Aorta (tissue), 5 donors: ENCODE results near the gene OSBPL3. TPM values are rescaled to one million over a fixed set of nuclear protein-coding genes. Genes with fewer than 3 reads are reported as not detected.

Experiments
- ATAC-seq: fragments of 200-7000 bp; cut with Tn5 transposase; one replicate; pipeline ENCODE4 v1.9.1; 2022; ENCODE audit warnings: moderate library complexity; ENCODE audit not compliant: low FRiP score
- DNase-seq, 2 donors: peaks; one replicate each; pipeline ENCODE4 v3.0.0-alpha.2; 2020
- H3K27ac ChIP-seq, 2 donors: one replicate each; pipeline ENCODE4 v1.5.1; 2013; ENCODE audit warnings: low read length in 2 of 2, mild to moderate bottlenecking in 2 of 2, moderate library complexity in 2 of 2, control low read depth in 1 of 2, inconsistent platforms in 1 of 2, low read depth in 1 of 2
- H3K27me3 ChIP-seq, 2 donors: one replicate each; pipeline ENCODE4 v1.6.1; 2013; ENCODE audit warnings: control low read depth in 1 of 2, low read length in 1 of 2, mild to moderate bottlenecking in 1 of 2, moderate library complexity in 1 of 2; ENCODE audit not compliant: insufficient read depth in 2 of 2, control insufficient read depth in 1 of 2
- H3K36me3 ChIP-seq, 2 donors: one replicate each; pipeline ENCODE4 v1.6.1; 2013; ENCODE audit warnings: control low read depth in 1 of 2, low read length in 1 of 2, mild to moderate bottlenecking in 1 of 2; ENCODE audit not compliant: insufficient read depth in 2 of 2, control insufficient read depth in 1 of 2
- H3K4me1 ChIP-seq, 2 donors: one replicate each; pipeline ENCODE4 v1.6.1; 2013; ENCODE audit warnings: low read length in 2 of 2, control low read depth in 1 of 2, mild to moderate bottlenecking in 1 of 2, moderate library complexity in 1 of 2; ENCODE audit not compliant: insufficient read depth in 2 of 2, control insufficient read depth in 1 of 2
- H3K4me3 ChIP-seq, 2 donors: one replicate each; pipeline ENCODE4 v1.5.1; 2013; ENCODE audit warnings: low read length in 2 of 2, control low read depth in 1 of 2, mild to moderate bottlenecking in 1 of 2
- H3K9me3 ChIP-seq: one replicate; pipeline ENCODE4 v1.6.1; 2013; ENCODE audit warnings: mild to moderate bottlenecking, low read length; ENCODE audit not compliant: control insufficient read depth
- WGBS, 2 donors: extraction: QIAGEN DNeasy Blood & Tissue Kit; methylation state at CpG; one replicate each; pipeline ENCODE4 v1.1.7; 2013; 5-methylcytosine and 5-hydroxymethylcytosine counted together
- intact Hi-C, 2 donors: fragments of 100-400 bp; cut with DNase I; formaldehyde crosslinking; loops; one replicate each; pipeline versions ENCODE4 v1.14.2 to v1.15.0; 2022
- polyA plus RNA-seq, 2 donors: library from polyadenylated mRNA; stranded (reverse); fragments of 200-250 nt; gene quantifications; one replicate each; pipeline ENCODE4 v1.2.3, GENCODE V29; 2013
- total RNA-seq, 2 donors: library from RNA; stranded (reverse); fragmentation: NEBNext Ultra II Directional; extraction: Animal tissue kit (Norgen Biotek cat#: 25700); gene quantifications; one replicate each; pipeline ENCODE4 v1.2.1, GENCODE V29; 2021
- donor health status: healthy with polysubstance abuse.
- donor health status: Bipolar disorder and iron deficiency.
- donor health status: DM: no; HTN: no; CAD: no.
- donor health status: DM: no; HTN: no; CAD: no.
- donor health status: DM: yes; HTN: yes; CAD: no.

Gene OSBPL3
- total and polyA plus RNA-seq, 4 donors = 0.41 to 15.6 (median 5.6) TPM

- no peaks in the 10 kb centered on the region for H3K4me1 ChIP-seq
- DNase-seq (peak; percentile 84 to 86), ATAC-seq (peak; percentile 91)
- no peaks in the 10 kb centered on the region for H3K9me3 ChIP-seq
- no peak overlapping the region for H3K27ac ChIP-seq
- WGBS, 2 donors = 10 to 11% methylated on average over 11 of the region's 11 CpGs
- no peaks in the 10 kb centered on the region for H3K27me3 ChIP-seq
- intact Hi-C loops = loop anchor here (5.0 kb wide), 2 partner anchors 162 to 252 kb away; partner anchors contain the start of gene OSBPL3 (in 1 of the 2)
- H3K4me3 ChIP-seq = no peak overlapping the region
- H3K36me3 ChIP-seq = peaks cover 0 to 2% of the 10 kb centered on the region in 2 donors
These were observed 159.9 kb downstream of the OSBPL3 start for GRCh38 chr7:24819916-24820689.

- WGBS, 2 donors = 56 to 69% methylated on average over 4 of the region's 4 CpGs
- H3K27ac ChIP-seq = no peak overlapping the region
- ATAC-seq = no peak
- H3K4me1 ChIP-seq = no peaks in the 10 kb centered on the region
- no peaks in the 10 kb centered on the region for H3K9me3 ChIP-seq
- H3K4me3 ChIP-seq = no peak overlapping the region
- H3K27me3 ChIP-seq = no peaks in the 10 kb centered on the region
- intact Hi-C loops = loop anchor here in 1 of 2 donors (2.0 kb wide), 1 partner anchor 251 kb away; no protein-coding TSS in a partner anchor
- DNase-seq = no peak
- H3K36me3 ChIP-seq = peaks cover 0 to 2% of the 10 kb centered on the region in 2 donors
These were observed 162.6 kb downstream of the OSBPL3 start for GRCh38 chr7:24817339-24817738.

GRCh38 chr7:24816868-24817267 is 163.1 kb downstream of the OSBPL3 start:
- Histone ChIP-seq H3K27me3 (no peaks in the 10 kb centered on the region), H3K9me3 (no peaks in the 10 kb centered on the region), H3K27ac (no peak overlapping the region), H3K4me3 (no peak overlapping the region), H3K36me3 (peaks cover 0 to 2% of the 10 kb centered on the region in 2 donors), H3K4me1 (no peaks in the 10 kb centered on the region)
- no peak for DNase-seq
- WGBS, 2 donors = 88 to 95% methylated on average over 3 of the region's 3 CpGs
- intact Hi-C loops = loop anchor here in 1 of 2 donors (2.0 kb wide), 1 partner anchor 252 kb away; no protein-coding TSS in a partner anchor
- ATAC-seq = no peak

- 42 to 54% methylated on average over 4 of the region's 4 CpGs for WGBS, 2 donors
- Histone ChIP-seq H3K27ac (no peak overlapping the region), H3K4me1 (no peaks in the 10 kb centered on the region), H3K36me3 (peaks cover 0 to 2% of the 10 kb centered on the region in 2 donors), H3K27me3 (no peaks in the 10 kb centered on the region), H3K9me3 (no peaks in the 10 kb centered on the region), H3K4me3 (no peak overlapping the region)
- ATAC-seq (peak; percentile 89), DNase-seq (peak; percentile 64 to 79)
- intact Hi-C loops = no loop called here
These were observed 167.6 kb downstream of the OSBPL3 start for GRCh38 chr7:24812305-24812945.

GRCh38 chr7:24808518-24808917 is 171.5 kb downstream of the OSBPL3 start:
- DNase-seq (no peak), ATAC-seq (no peak)
- no peaks in the 10 kb centered on the region for H3K9me3 ChIP-seq
- no peak overlapping the region for H3K4me3 ChIP-seq
- intact Hi-C loops = no loop called here
- H3K27ac ChIP-seq = no peak overlapping the region
- 62 to 63% methylated on average over 6 of the region's 6 CpGs for WGBS, 2 donors
- H3K27me3 ChIP-seq = no peaks in the 10 kb centered on the region
- no peaks in the 10 kb centered on the region for H3K36me3 ChIP-seq
- no peaks in the 10 kb centered on the region for H3K4me1 ChIP-seq

GRCh38 chr7:24802300-24802699 is 177.7 kb downstream of the OSBPL3 start:
- 94 to 95% methylated on average over 5 of the region's 5 CpGs for WGBS, 2 donors
- Histone ChIP-seq H3K9me3 (no peaks in the 10 kb centered on the region), H3K27me3 (no peaks in the 10 kb centered on the region), H3K4me1 (no peaks in the 10 kb centered on the region), H3K4me3 (no peak overlapping the region), H3K36me3 (no peaks in the 10 kb centered on the region), H3K27ac (no peak overlapping the region)
- intact Hi-C loops = no loop called here
- DNase-seq (no peak), ATAC-seq (no peak)

GRCh38 chr7:24801883-24802282 is 178.1 kb downstream of the OSBPL3 start:
- intact Hi-C loops = no loop called here
- ATAC-seq = no peak

GRCh38 chr7:24800667-24801066 is 179.3 kb downstream of the OSBPL3 start:
- H3K9me3 ChIP-seq = no peaks in the 10 kb centered on the region
- no peak for ATAC-seq
- H3K27me3 ChIP-seq = no peaks in the 10 kb centered on the region
- no peaks in the 10 kb centered on the region for H3K36me3 ChIP-seq
- H3K4me3 ChIP-seq = no peak overlapping the region
- intact Hi-C loops = no loop called here
- DNase-seq = no peak
- no peaks in the 10 kb centered on the region for H3K4me1 ChIP-seq
- H3K27ac ChIP-seq = no peak overlapping the region
- 93 to 98% methylated on average over 8 to 9 of the region's 9 CpGs for WGBS, 2 donors

More at GRCh38 chr7:24801883-24802282, 178.1 kb downstream of the OSBPL3 start:
- no peak for DNase-seq
- Histone ChIP-seq H3K27me3 (no peaks in the 10 kb centered on the region), H3K4me1 (no peaks in the 10 kb centered on the region), H3K4me3 (no peak overlapping the region), H3K36me3 (no peaks in the 10 kb centered on the region), H3K9me3 (no peaks in the 10 kb centered on the region), H3K27ac (no peak overlapping the region)
- WGBS, 2 donors = 92 to 94% methylated on average over 2 of the region's 2 CpGs
